Measurements from ENCODE around the gene RAMACL.

Gene RAMACL

DNA sequence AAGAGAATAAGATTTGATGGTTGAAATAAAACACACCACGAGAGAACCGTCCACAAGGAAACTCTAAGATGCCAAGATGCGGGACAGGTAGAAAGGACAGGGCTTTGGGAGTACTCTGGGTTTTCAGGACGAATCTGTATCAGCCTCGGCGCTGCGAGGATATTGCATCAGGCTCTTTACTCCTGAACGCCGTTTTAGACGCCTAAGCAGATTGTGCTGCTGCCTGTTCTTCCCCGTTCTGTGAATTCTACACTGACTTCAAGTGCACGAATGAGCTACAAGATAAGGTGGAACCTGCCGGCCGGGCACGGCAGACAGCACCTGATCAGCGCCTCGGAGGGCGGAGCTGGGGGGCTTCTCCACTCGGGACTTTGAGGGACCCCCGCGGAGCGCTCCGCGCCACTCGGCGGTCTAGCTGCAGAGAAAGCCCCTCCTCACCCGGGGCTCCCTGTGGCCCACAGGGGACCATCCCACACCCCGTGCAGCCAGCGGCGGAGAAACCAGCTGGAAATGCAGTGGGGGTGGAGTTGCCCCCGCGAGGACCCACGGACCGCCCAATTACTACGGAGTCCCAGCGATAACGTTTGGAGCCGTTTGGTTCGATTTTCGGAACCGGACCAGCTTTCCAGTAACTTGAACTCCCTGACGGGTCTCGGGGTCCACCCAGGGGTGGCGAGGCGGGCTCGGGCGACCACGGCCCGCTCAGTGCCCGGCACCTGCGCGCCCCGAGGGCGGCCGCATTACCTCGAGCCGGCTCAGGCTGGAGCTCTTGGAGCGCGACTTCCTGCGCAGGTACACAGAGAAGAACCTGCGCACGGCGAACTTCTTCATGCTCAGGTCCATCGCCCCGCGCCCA is 39.9 kb upstream of the RAMACL start:
- H3K27ac ChIP-seq (ENCODE audit: low read depth, low read length): no peak overlapping the region
- no peaks in the 10 kb centered on the region for H3K9me3 ChIP-seq (ENCODE audit: control insufficient read depth, insufficient read depth, low read length)
- H3K36me3 ChIP-seq (ENCODE audit: control insufficient read depth, insufficient read depth, low read length): no peaks in the 10 kb centered on the region
- peaks cover 40% of the 10 kb centered on the region for H3K27me3 ChIP-seq (ENCODE audit: control insufficient read depth, insufficient read depth, low read length)
- H3K9ac ChIP-seq (ENCODE audit: low read depth, low read length): peak overlapping the region; percentile 56
- peak overlapping the region; percentile 81 for H3K4me3 ChIP-seq (ENCODE audit: low read depth, low read length)
- H3K4me1 ChIP-seq (ENCODE audit: control insufficient read depth, insufficient read depth, low read length): peaks cover 31% of the 10 kb centered on the region

DNA sequence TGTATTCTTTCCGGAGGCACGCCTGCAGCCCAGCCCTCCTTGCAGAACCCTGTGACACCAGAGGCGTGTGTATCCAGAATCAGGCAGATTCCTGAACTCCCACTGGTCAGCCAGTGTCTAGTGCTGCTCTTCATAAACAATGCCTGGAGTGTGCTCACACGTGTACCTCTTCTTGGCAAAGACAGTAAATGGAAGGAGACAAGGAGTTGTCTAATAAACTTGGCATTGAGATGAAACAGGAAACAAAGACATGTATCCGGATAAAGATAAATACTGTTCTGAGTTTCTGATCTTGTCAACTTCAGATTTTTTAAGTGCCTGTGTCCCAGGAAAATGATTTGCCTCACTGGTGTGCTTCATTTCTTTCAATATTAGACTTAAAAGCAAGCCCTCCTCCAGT is 38.9 kb upstream of the RAMACL start:
- no peaks in the 10 kb centered on the region for H3K9me3 ChIP-seq (ENCODE audit: control insufficient read depth, insufficient read depth, low read length)
- H3K27me3 ChIP-seq (ENCODE audit: control insufficient read depth, insufficient read depth, low read length): peaks cover 36% of the 10 kb centered on the region
- H3K9ac ChIP-seq (ENCODE audit: low read depth, low read length): no peak overlapping the region
- no peak overlapping the region for H3K27ac ChIP-seq (ENCODE audit: low read depth, low read length)
- H3K4me3 ChIP-seq (ENCODE audit: low read depth, low read length): peak overlapping the region; percentile 81; the same call in 1 of the 2 replicates
- H3K36me3 ChIP-seq (ENCODE audit: control insufficient read depth, insufficient read depth, low read length): no peaks in the 10 kb centered on the region
- H3K4me1 ChIP-seq (ENCODE audit: control insufficient read depth, insufficient read depth, low read length): peaks cover 37% of the 10 kb centered on the region

DNA sequence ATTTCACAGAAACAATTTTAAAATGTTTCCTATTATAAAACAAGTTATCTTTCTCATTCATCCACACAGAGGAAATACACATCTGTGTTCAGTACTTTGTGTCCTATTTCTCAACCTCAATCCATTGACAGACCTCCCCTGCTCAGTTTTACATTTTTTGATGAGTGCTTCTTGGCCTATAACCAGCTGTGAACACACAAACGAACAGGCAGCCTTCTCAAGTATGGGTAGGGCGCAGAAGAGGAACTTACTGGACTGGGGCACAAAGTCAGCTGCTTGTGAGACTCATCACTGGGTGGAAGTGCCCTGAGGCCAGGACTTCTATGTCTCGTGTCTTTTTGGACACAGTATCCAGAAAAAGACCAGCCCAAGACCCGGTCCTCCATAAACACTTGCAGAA is 37.8 kb upstream of the RAMACL start:
- no peak overlapping the region for H3K4me3 ChIP-seq (ENCODE audit: low read depth, low read length)
- H3K27ac ChIP-seq (ENCODE audit: low read depth, low read length): no peak overlapping the region
- H3K4me1 ChIP-seq (ENCODE audit: control insufficient read depth, insufficient read depth, low read length): peaks cover 36% of the 10 kb centered on the region
- H3K9ac ChIP-seq (ENCODE audit: low read depth, low read length): no peak overlapping the region
- H3K27me3 ChIP-seq (ENCODE audit: control insufficient read depth, insufficient read depth, low read length): peaks cover 25% of the 10 kb centered on the region
- no peaks in the 10 kb centered on the region for H3K36me3 ChIP-seq (ENCODE audit: control insufficient read depth, insufficient read depth, low read length)
- H3K9me3 ChIP-seq (ENCODE audit: control insufficient read depth, insufficient read depth, low read length): no peaks in the 10 kb centered on the region

DNA sequence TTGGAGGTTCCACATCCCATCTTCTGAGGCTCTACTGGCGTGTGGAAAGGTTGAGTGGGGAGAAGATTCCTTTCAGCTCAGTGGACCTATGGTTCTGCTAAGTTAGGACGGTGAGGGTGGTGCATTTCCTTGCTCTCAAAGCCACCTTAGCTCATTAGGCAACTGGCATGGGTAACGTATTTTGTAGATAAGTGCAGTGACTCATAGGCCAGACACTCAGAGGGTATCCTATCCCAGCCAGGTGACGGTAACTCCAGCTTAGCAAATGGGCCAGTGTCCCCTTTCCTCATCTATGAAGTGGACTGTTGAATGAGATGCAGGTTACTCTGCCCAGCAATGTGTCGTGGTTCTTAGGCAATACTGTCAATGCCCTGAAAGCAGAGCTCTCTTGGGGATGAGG is 36.8 kb upstream of the RAMACL start:
- Histone ChIP-seq H3K9me3 (ENCODE audit: control insufficient read depth, insufficient read depth, low read length) (no peaks in the 10 kb centered on the region), H3K27me3 (ENCODE audit: control insufficient read depth, insufficient read depth, low read length) (peaks cover 15% of the 10 kb centered on the region), H3K27ac (ENCODE audit: low read depth, low read length) (no peak overlapping the region), H3K4me1 (ENCODE audit: control insufficient read depth, insufficient read depth, low read length) (peaks cover 29% of the 10 kb centered on the region), H3K9ac (ENCODE audit: low read depth, low read length) (no peak overlapping the region), H3K36me3 (ENCODE audit: control insufficient read depth, insufficient read depth, low read length) (peaks cover 4% of the 10 kb centered on the region; the same call in 1 of the 2 replicates), H3K4me3 (ENCODE audit: low read depth, low read length) (no peak overlapping the region)

DNA sequence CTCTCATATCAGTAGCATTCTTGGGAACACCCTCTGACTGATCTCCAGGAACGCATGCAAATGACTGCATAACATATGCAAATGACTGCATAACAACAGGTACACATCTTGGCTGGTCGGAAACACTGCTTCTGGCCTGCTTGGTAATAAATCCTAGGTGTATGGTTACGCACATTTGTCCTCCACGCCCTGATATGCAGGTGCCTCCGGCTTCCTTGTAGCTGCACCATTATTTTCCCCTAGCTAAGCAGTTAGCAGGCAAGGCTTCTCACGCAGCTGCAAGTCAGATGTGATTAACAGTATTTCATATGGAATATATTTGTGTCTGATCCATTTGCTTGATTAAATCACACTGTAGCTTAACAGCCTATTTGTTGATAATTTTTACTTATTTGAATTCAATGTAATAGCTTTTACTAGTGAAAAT is 34.6 kb upstream of the RAMACL start:
- Histone ChIP-seq H3K9me3 (ENCODE audit: control insufficient read depth, insufficient read depth, low read length) (no peaks in the 10 kb centered on the region), H3K9ac (ENCODE audit: low read depth, low read length) (no peak overlapping the region), H3K27ac (ENCODE audit: low read depth, low read length) (peak overlapping the region; percentile 5), H3K4me3 (ENCODE audit: low read depth, low read length) (no peak overlapping the region), H3K27me3 (ENCODE audit: control insufficient read depth, insufficient read depth, low read length) (peaks cover 9% of the 10 kb centered on the region), H3K4me1 (ENCODE audit: control insufficient read depth, insufficient read depth, low read length) (peaks cover 27% of the 10 kb centered on the region), H3K36me3 (ENCODE audit: control insufficient read depth, insufficient read depth, low read length) (peaks cover 8% of the 10 kb centered on the region; the same call in 1 of the 2 replicates)

DNA sequence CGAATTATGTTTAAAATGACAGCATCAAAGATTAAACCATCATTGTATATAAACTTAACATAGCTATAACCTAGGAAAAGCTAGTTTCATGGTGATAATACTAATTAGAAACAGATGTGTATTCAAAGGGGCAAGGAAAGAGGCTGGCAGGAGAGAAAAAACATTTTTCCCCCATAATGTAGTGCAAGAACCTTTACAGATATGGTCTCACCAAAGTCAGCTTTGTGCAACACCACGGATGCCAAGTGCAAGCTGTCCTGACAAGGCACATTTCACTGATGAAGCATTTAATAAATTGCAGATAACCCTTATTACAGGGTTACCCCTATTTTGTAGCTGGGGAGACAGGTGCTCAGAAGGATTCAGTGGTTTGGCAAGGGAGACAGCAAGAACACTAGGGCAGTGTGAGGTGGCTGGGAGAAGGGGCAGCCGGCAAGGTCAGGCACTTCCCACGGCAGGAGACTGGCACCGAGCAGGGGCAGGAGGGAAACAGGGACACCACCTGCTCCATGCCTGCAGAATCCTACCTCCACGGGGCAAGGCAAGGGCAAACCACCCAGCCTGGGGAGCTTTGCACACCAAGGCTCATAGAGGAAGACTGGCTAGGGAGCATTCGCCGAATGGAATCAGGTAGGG is 34.1 kb upstream of the RAMACL start:
- Histone ChIP-seq H3K36me3 (ENCODE audit: control insufficient read depth, insufficient read depth, low read length) (peaks cover 8% of the 10 kb centered on the region; the same call in 1 of the 2 replicates), H3K4me1 (ENCODE audit: control insufficient read depth, insufficient read depth, low read length) (peaks cover 22% of the 10 kb centered on the region), H3K9me3 (ENCODE audit: control insufficient read depth, insufficient read depth, low read length) (no peaks in the 10 kb centered on the region), H3K27me3 (ENCODE audit: control insufficient read depth, insufficient read depth, low read length) (peaks cover 4% of the 10 kb centered on the region), H3K27ac (ENCODE audit: low read depth, low read length) (no peak overlapping the region), H3K9ac (ENCODE audit: low read depth, low read length) (no peak overlapping the region), H3K4me3 (ENCODE audit: low read depth, low read length) (no peak overlapping the region)

DNA sequence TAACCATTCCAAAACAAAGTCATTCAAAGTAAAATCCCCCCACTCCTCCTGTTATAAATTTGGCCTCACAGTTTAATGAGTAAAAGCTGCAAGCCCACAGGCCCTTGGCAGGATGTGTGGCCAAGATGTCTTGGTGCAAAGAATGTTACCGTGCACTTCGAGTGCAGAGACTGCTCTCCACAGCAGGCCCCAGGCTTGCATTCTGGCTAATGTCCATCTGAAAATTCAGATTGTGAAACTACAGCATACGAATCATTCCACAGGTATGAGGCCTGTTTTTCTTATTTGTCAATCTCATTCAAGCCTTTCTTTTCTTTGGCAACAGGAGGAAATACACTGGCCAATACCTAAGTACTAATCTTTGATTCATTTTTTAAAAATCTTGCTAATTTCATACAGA is 33.4 kb upstream of the RAMACL start:
- no peaks in the 10 kb centered on the region for H3K27me3 ChIP-seq (ENCODE audit: control insufficient read depth, insufficient read depth, low read length)
- no peak overlapping the region for H3K9ac ChIP-seq (ENCODE audit: low read depth, low read length)
- peaks cover 8% of the 10 kb centered on the region; the same call in 1 of the 2 replicates for H3K36me3 ChIP-seq (ENCODE audit: control insufficient read depth, insufficient read depth, low read length)
- H3K9me3 ChIP-seq (ENCODE audit: control insufficient read depth, insufficient read depth, low read length): no peaks in the 10 kb centered on the region
- no peak overlapping the region for H3K27ac ChIP-seq (ENCODE audit: low read depth, low read length)
- H3K4me1 ChIP-seq (ENCODE audit: control insufficient read depth, insufficient read depth, low read length): peaks cover 23% of the 10 kb centered on the region
- H3K4me3 ChIP-seq (ENCODE audit: low read depth, low read length): no peak overlapping the region

DNA sequence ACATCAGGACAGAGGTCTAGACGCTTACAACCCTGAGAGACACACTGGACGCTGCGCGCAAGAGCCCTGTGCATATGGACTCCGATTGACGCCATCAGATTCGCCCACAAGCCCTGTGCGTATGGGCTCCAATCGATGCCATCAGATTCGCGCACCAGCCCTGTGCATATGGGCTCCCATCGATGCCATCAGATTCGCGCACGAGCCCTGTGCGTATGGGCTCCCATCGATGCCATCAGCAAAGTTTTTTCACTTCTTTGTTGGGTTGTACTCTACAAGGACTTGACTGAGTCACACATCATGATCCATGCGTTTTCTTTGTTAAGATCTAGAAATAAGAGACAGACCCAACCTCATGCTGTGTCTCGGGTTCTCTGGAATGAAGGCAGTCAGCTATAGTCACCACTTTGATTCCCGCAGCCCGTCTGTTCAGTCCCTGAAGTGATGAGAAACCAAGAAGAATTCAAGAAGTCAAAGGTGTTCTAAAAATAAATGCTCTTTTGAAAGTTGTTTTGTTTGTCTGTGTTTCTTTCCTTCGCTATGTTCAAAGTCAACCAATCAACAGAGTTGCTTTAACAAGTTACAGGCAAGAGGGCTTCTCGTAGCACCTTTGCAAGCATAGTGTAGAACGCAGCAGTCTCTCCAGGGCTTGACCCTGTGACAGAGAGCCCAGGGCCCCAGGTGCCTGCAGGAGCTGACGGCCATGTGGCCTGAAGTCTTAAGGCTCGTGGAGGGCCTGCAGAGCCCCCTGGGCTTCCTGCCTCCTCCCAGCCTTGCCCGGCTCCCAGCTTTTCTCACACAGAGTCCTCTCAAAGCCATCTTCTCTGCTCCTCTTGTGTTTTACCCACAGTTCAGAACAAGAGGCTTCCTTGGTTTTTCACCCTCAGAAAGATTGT is 32.6 kb upstream of the RAMACL start:
- Histone ChIP-seq H3K9me3 (ENCODE audit: control insufficient read depth, insufficient read depth, low read length) (no peaks in the 10 kb centered on the region), H3K27ac (ENCODE audit: low read depth, low read length) (no peak overlapping the region), H3K4me1 (ENCODE audit: control insufficient read depth, insufficient read depth, low read length) (peaks cover 25% of the 10 kb centered on the region)

DNA sequence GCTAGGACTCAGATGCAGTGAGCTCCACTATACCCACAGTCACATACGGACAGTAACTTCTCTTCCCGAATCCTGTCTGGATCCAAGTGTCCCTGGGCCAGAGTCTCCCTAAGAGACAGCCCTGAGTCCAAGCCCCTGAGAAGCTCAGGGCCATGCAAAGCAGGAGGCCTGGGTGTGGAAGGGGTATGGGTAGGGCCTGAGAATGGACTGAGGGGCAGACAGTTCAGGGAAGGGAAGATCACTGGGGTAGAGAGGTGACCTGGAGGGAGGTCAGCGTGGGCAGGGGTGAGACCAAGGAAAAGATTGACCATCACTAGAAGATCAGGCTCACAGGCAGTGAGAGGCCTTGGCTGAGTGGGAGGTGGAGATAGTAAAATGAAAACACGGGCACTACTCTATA is 31.8 kb upstream of the RAMACL start:
- no peak overlapping the region for H3K4me3 ChIP-seq (ENCODE audit: low read depth, low read length)
- no peak overlapping the region for H3K9ac ChIP-seq (ENCODE audit: low read depth, low read length)
- no peaks in the 10 kb centered on the region for H3K9me3 ChIP-seq (ENCODE audit: control insufficient read depth, insufficient read depth, low read length)
- no peak overlapping the region for H3K27ac ChIP-seq (ENCODE audit: low read depth, low read length)
- H3K36me3 ChIP-seq (ENCODE audit: control insufficient read depth, insufficient read depth, low read length): peaks cover 8% of the 10 kb centered on the region; the same call in 1 of the 2 replicates
- H3K27me3 ChIP-seq (ENCODE audit: control insufficient read depth, insufficient read depth, low read length): no peaks in the 10 kb centered on the region
- H3K4me1 ChIP-seq (ENCODE audit: control insufficient read depth, insufficient read depth, low read length): peaks cover 25% of the 10 kb centered on the region

More for the DNA sequence above, 32.6 kb upstream of the RAMACL start:
- H3K4me3 ChIP-seq (ENCODE audit: low read depth, low read length): no peak overlapping the region
- no peaks in the 10 kb centered on the region for H3K27me3 ChIP-seq (ENCODE audit: control insufficient read depth, insufficient read depth, low read length)
- no peak overlapping the region for H3K9ac ChIP-seq (ENCODE audit: low read depth, low read length)
- peaks cover 8% of the 10 kb centered on the region; the same call in 1 of the 2 replicates for H3K36me3 ChIP-seq (ENCODE audit: control insufficient read depth, insufficient read depth, low read length)

DNA sequence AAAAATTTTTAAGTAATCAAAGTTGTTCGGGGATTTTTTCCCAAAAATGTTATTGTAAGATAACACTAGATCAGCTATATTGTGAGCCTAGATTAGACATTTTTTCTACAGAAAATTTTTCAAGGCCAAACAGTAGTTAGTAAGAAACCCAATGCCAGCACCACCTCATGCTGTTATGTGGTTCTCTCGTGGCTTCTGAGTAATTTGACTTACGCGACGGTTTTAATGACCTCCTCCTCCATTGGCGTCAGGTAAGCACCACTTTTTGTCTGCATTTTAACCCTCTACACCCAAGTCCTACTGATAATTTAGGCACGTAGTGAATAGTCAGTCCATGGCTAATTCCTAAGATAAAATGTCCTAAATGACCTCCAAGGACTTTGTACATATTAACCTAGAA is 30.9 kb upstream of the RAMACL start:
- Histone ChIP-seq H3K4me1 (ENCODE audit: control insufficient read depth, insufficient read depth, low read length) (peaks cover 25% of the 10 kb centered on the region), H3K27ac (ENCODE audit: low read depth, low read length) (no peak overlapping the region), H3K9me3 (ENCODE audit: control insufficient read depth, insufficient read depth, low read length) (no peaks in the 10 kb centered on the region), H3K27me3 (ENCODE audit: control insufficient read depth, insufficient read depth, low read length) (no peaks in the 10 kb centered on the region), H3K4me3 (ENCODE audit: low read depth, low read length) (no peak overlapping the region), H3K36me3 (ENCODE audit: control insufficient read depth, insufficient read depth, low read length) (peaks cover 8% of the 10 kb centered on the region; the same call in 1 of the 2 replicates), H3K9ac (ENCODE audit: low read depth, low read length) (no peak overlapping the region)

All from HUES48 (cell line).